Colon (tissue), 2 donors: ENCODE data around the gene VAPB.

ENCODE experiments used
- FAIRE-seq: peaks from 2 replicates; lab custom pipeline; 2012; peaks lifted over from hg19 to GRCh38; lab: Jason Lieb, UNC
- donor health status: control.
- donor health status: control.

The VAPB gene

DNA sequence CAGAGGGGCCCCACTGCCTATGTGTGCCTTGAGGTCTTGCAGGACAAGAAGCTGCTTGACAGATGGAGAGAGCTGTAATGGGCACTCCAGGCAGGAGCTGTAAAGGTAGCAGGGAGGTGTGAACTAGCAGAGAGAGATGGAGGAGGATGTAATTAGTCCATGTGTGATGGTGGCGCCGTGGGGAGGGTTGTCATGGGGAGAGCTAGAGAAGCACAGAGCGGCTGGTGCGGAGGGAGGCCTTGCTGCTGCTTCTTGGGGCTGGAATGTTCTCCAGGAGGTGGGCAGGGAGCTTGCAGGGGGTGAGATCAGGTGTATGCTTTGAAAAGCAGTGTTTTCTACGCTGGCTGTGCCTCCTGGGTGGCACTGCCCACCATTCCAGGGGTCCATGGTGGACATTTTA lies 94.0 kb downstream of the VAPB start:
- FAIRE-seq: no peak

- FAIRE-seq: no peak
Observed at GRCh38 chr20:58483470-58483869, 94.4 kb downstream of the VAPB start.

DNA sequence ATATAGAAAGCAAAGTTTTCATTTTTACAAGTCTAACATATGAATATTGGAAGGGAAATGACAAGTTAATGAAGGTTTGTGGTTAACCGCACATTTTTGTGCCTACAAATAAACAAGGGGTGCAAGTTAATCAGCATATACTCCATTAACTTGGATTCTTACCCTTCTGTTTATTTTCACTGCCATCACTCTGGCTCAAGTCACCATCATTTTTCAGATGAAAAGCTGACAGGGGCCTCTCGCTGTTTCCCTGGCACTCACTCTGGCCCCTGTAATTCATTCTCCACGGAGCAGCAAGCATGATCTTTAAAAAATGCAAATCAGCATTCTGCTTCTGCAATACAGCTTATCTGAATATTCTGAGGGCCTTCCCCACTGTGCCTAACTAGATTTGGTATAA lies 96.4 kb downstream of the VAPB start:
- no peak for FAIRE-seq

GRCh38 chr20:58486207-58486606 lies 97.2 kb downstream of the VAPB start:
- no peak for FAIRE-seq

GRCh38 chr20:58492074-58492718 lies 103.2 kb downstream of the VAPB start:
- FAIRE-seq: no peak

- no peak for FAIRE-seq
Observed at GRCh38 chr20:58492795-58493524, 103.9 kb downstream of the VAPB start.

- no peak for FAIRE-seq
Observed at GRCh38 chr20:58494923-58495622, 106.0 kb downstream of the VAPB start.

GRCh38 chr20:58495623-58496428 lies 106.8 kb downstream of the VAPB start:
- FAIRE-seq: no peak

GRCh38 chr20:58496429-58496769 lies 107.4 kb downstream of the VAPB start:
- FAIRE-seq: no peak

- FAIRE-seq: no peak
Observed at GRCh38 chr20:58497076-58497641, 108.1 kb downstream of the VAPB start.

DNA sequence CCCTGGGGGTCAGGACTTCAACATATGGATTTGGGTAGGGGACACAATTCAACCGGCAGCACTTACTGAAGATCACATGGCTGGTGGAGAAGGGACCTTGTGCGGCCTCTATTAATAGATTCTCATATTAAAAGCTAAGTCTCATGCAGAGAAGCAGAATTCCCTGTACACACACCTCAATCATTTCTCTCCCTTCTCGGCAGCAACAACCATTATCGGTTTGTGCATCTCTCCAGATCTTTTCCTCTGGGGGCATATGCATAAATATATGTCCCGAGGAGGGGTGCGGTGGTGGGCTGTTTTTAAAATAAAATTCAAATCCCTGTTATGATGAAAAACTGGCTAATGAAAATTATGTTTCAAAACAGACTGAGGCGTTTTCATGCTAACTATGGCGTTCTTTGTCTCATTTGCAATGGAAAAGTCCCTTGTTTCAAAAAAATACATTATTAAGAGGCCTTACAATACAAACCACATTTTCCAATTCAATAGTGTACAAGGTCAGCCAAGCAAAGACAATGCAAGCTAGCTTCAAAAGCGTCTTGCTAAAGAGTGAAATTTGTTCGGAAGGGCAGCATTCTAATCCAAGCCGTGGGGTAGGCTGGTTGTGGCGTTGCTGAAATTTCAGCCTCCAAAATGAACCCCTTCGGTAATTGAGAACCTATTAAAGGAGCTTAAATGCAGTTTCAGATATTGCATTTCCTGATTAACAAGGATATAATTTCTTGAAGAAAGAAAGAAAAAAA lies 108.9 kb downstream of the VAPB start:
- no peak for FAIRE-seq

GRCh38 chr20:58498470-58499068 lies 109.5 kb downstream of the VAPB start:
- no peak for FAIRE-seq

DNA sequence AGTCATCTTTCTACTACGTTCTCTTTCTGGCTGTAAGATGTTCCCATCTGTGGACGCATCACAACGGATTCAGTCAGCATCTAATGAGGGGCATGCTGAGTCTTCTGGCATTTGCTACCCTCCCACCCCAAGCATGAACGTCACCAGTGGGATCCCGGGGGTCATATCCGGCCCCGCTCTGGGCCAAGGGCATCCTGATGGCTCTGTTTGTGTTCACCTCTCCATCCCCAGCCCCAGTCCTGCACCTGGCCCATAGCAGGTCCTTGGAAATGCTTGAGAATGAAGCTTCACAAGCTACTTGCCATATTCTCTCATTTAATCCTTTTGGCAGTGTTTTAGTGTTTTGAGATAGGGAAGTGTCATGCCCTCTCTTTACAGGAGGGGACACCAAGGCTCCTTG lies 111.2 kb downstream of the VAPB start:
- no peak for FAIRE-seq
